HTR-8/SVneo (cell line): ENCODE results near the gene SERAC1.
A peak's percentile ranks its signal among the peaks of the same experiment; 100 is the strongest.

Source experiments
- DNase-seq: peaks from one replicate; pipeline ENCODE4 v3.0.0; 2011; ENCODE audit warnings: low spot score, mixed read lengths; ENCODE audit not compliant: insufficient read length
- FAIRE-seq: peaks from 2 replicates; lab custom pipeline; 2011; peaks lifted over from hg19 to GRCh38; lab: Jason Lieb, UNC

SERAC1 gene

DNA sequence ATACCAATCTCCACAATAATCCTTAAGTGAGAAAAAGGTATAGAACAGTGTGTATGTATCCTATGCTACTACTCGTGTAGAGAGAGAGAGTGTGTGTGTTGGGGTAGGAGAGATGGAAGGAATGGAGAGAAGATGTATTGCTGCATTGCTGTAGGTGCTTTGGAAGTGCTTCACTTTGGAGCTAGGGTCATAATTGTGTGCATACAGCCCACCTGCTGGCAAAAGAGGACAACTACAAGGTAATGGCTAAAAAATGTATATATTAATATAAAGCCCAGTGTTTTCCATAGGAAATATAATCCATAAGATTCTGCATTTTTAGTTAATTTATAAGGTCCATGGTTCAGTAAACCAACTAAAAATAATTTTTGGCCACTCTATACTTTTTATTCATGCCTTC, 36.1 kb downstream of the SERAC1 start:
- FAIRE-seq (peak; percentile 36), DNase-seq (peak; percentile 30)

DNA sequence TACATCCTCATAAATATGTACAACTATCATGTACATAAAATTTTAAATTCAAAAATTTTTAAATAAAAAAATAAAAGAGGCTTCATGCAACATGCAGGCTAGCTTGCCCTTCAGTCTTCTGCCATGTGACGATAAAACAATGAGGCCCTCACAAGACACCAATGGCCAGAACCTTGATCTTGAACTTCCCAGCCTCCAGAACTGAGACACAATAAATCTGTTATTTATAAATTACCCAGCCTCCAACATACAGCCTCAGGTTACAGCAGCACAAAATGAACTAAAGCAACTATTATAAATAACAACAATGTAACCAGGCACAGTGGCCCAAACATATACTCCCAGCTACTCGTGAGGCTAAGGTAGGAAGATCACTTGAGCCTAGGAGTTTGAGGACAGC, 42.8 kb downstream of the SERAC1 start:
- FAIRE-seq (no peak), DNase-seq (no peak)

DNA sequence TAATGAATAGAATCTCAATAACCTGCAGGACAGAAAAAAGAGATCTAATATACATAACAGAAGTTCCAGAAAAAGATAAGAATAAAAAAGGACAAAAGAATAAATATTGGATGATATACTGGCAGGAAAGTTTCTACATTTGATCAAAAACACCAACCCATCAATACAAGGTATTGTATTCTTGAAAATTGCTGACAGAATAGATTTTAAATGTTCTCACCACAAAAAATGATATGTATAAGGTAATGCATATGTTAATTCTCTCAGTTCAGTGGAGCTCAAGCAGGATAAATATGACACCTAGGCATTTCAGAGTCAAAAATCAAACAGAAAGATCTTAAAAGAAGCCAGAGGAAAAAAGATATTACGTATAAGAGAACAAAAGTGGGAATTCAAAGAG, 43.8 kb downstream of the SERAC1 start:
- DNase-seq, result no peak
- FAIRE-seq, result no peak

DNA sequence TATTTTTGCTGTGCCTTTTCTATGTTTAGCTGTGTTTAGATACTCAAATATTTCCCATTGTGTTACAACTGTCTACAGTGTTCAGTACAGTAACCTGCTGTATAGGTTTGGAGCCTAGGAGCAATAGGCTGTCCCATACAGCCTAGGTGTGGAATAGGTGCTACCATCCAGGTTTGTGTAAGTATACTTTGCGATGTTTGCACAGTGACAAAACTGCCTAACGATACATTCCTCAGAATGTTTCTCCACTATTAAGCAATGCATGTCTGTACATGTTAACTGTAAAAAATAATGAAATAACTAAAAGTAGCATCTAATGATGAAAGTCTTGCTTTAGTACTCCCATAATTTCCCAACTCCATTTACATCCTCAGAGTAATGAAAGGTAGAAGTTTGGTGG, 46.0 kb downstream of the SERAC1 start:
- no peak for DNase-seq
- FAIRE-seq, result no peak

DNA sequence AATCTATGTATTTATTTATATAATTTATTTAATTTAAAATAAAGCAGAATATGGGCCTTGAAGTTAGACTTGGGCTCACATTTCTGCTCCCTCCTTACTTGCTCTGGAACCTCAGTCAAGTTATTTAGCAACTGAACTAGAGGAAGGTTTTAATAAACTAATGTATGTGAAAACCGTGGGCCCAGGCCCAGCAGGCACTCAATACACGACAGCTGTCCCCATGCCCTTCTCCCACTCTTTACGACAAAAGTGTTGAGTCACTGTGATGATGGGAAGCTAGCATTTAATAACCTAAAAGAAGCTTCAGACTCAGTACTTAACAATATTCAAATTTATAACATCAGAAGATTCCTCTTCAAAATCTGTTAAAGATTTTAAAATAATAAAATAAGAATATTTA, 46.7 kb downstream of the SERAC1 start:
- FAIRE-seq, result no peak
- no peak for DNase-seq

DNA sequence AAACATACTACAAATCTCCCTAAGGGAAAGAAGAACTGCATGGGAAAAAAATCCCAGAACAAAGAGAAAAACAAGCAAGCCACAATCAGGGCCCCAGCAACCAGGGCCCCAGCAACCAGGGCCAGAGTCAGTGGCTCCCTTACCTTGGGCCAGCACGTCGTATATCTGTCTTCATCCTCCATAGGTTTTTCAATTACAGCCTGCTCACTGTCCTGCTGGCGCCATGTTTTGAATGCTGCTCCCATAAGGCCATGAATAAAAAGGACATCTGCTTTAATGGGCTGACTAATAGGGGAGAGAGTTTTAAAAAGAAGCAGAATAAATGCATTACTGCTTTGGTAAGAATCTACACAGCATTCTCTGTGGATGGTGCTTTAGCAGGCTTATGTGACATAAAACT, 49.2 kb downstream of the SERAC1 start:
- no peak for FAIRE-seq
- no peak for DNase-seq

DNA sequence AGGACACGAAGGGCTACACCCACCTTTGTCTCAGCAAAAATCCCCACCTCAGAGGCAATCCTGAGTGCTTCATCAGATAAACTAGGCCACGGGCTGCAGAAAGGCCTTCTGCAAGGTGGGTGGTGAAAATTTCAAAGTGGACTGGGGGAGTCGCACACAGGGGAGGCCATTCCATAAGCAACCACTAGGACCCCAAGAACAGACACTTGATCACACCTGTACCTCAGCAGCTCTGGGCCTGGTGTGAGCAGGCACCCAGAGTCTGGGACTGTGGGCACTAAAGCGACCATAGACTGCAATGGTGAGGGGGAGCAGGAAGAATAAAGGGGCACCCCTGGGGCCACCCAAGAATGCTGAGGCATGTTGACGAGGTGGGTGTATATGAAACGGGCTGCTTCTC, 52.6 kb downstream of the SERAC1 start:
- DNase-seq (no peak), FAIRE-seq (no peak)

DNA sequence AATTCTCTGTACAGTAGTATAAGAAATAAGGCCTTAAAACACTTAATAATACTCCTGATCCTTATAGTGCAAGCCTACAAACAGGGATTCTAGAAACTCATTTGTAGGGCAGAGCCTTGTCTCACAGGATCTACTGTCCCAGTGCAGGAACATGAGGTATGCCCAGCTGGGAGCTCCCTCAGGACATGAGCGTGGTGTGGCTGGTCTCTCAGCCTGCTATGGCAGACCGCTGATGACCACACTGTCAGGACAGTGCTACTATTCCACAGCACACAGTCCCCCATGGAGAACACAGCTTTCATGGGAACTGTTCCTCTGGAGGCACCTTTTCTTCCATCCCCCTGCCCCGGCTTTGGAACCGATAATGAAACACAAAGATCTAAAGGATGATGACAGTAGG, 53.0 kb downstream of the SERAC1 start:
- FAIRE-seq (no peak), DNase-seq (no peak)

DNA sequence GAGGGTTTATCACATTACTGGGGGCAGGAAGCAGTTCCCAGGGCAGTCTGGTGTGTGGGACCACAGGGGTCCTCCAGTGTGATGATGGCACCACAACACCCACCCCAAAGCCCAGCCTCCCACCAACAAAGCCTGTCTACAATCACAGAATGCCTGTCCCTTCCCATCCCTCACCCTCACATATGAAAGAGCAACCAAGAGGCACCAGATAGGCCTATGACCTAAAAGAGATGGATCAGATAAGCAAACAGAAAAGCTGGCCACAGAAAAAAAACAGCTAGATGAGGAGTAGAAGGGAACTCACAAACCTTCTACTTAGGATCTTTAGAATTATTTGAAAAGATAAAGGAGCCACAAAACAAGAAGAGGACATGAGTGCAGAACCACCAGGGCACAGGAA, 54.3 kb downstream of the SERAC1 start:
- no peak for DNase-seq
- FAIRE-seq, result no peak

DNA sequence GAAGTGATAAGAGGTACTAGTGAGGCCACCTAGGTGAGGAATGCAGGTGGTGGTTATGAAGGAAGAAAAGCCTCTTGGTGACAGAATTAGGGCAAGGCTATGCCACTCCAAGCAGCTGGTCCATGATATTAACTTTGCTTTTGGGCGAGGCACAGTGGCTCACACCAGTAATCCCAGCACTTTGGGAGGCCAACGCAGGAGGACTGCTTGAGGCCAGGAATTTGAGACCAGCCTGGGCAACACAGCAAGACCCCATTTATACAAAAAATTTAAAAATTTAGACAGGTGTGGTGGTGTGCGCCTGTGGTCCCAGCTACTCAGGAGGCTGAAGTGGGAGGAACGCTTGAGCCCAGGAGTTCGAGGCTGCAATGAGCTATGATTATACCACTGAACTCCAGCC, 56.1 kb downstream of the SERAC1 start:
- FAIRE-seq (no peak), DNase-seq (no peak)

DNA sequence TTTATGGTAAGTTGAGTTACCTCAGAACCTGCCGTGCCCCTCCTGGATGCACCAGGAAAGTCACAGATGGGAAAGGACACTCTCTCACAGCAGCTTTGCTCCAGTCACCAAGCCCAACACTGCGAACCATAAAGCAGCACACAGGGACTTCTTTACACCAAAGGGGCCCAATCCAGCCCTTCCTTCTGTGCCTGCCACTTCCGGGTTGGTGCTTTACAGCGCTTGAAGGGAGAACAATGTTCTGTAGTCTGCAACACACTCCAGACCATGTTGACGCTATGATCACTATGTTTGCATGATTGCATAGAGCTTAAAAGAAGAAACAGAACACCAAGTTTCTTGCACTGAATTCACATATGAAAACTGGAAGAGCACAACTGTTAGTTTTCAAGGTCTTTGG, 57.1 kb downstream of the SERAC1 start:
- no peak for DNase-seq

DNA sequence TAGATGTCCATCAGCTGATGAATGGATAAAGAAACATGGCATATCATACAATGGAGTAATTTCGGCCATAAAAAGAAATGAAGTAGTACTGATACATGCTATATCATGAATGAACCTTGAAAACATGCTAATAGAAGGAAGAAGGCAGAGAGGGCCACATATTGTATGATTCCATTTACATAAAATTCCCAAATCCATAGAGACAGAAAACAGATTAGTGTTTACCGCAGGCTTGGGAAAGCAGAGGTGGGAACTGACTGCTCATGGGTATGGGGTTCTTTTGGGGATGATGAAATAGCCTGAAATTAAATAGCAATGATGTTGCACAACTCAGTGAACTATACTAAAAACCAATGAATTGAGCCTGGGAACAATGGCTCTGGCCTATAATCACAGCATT, 58.3 kb downstream of the SERAC1 start:
- DNase-seq, result no peak
- FAIRE-seq, result no peak

More for the DNA sequence above, 57.1 kb downstream of the SERAC1 start:
- FAIRE-seq, result peak; percentile 58

DNA sequence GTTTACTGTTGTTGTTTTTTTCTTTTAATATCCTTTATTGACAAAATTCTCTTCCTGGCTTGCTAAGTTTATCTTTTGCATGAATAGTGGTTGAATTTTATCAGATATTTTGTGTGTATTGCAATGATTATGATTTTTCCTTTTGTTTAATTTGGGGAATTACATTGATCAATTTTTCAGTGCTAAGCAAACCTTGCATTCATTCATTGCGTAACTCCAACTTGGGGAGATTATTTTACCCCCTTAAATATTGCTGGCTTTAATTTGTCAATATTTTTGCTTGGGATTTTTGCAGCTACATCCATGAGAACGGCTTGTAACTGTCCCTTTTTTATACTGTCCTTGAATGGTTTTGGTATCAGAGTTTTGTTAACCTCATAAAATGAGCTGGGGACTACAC, 63.4 kb downstream of the SERAC1 start:
- DNase-seq (no peak), FAIRE-seq (no peak)

DNA sequence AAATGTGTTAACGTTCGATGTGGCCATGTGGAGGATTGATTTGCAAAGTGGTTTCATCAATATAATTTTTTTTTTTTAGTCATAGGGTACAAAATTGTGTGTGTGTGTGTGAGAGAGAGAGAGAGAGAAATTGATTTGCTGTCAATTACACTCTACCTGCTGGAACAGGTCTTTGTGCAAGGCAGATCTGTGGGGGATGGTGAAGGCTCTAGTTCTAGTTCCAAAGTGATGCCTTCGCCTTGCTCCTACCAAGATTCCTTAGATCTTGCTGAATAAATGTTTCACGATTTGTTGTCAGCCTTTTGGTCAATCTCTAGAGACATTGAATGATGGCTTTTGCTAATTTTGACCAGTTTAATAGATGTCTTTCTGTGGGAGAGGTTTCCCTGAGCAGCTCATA, 64.8 kb downstream of the SERAC1 start:
- DNase-seq, result no peak
- FAIRE-seq, result no peak

DNA sequence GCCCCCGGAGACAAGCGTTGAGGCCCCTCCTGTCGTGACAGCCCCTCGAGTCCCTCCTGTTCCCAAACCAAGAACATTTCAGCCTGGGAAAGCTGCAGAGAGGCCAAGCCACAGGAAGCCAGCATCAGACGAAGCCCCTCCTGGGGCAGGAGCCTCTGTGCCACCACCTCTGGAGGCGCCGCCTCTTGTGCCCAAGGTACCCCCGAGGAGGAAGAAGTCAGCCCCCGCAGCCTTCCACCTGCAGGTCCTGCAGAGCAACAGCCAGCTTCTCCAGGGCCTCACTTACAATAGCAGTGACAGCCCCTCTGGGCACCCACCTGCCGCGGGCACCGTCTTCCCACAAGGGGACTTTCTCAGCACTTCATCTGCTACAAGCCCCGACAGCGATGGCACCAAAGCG, 72.4 kb downstream of the SERAC1 start:
- DNase-seq (no peak), FAIRE-seq (no peak)

DNA sequence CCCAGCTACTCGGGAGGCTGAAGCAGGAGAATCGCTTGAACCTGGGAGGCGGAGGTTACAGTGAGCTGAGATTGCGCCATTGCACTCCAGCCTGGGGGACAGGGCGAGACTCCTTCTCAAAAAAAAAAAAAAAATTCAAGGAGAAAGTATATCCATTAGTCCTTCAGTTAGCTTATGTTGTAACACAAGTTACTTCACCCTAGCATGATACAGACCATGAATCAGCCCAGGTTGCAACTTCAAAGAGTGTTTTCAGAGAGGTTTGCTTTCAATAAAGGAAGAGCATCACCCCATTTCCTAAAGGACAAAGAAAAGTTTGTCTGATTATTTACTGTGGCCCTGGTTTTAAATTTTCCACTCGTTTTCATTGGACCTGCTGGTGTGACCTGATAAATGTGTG, 73.0 kb downstream of the SERAC1 start:
- DNase-seq (no peak), FAIRE-seq (no peak)

DNA sequence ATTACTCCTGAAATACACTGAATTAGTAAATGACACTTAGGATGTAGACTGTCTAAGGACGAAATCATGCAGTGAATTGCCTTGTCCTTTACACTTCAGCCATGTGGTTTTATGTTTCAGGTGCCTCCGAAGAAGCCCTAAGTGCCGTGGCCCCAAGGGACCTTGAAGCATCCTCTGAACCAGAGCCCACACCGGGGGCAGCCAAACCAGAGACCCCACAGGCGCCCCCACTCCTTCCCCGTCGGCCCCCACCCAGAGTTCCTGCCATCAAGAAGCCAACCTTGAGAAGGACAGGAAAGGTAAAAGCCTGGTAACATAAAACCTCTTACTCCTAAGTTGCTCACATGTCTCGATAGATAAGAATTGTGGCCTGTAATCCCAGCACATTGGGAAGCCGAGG, 75.3 kb downstream of the SERAC1 start:
- FAIRE-seq (no peak), DNase-seq (no peak)

DNA sequence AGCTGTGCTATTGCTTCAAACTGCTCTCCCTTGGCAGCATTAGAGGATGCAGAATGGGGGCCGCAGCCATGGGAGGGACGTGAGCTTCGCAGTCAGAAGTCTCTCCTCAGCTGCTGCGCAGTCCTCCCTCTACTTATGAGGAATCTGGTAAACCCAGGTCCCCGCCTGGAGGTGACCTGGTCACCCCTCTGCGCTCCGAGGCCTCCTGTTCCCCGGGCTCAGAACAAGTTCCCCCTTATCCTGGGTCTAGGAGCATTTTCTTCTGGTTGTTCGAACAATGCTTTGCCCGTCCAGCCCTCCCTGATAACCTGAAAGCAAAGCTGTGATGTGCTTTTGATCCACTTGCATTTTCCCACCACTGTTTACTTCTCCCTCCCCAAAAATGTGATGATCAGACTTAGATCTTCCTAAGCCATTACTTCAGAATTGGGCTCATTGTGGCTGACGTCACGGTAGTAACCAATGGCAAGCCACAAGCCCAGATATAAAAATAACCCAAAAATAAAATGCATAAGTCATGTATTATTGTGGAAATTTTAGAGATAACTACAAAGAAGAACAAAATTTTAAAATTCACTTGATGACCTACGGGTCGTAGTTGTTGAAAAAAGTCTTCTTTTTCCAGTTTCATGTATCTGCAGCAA, 80.7 kb downstream of the SERAC1 start:
- no peak for FAIRE-seq
- no peak for DNase-seq

DNA sequence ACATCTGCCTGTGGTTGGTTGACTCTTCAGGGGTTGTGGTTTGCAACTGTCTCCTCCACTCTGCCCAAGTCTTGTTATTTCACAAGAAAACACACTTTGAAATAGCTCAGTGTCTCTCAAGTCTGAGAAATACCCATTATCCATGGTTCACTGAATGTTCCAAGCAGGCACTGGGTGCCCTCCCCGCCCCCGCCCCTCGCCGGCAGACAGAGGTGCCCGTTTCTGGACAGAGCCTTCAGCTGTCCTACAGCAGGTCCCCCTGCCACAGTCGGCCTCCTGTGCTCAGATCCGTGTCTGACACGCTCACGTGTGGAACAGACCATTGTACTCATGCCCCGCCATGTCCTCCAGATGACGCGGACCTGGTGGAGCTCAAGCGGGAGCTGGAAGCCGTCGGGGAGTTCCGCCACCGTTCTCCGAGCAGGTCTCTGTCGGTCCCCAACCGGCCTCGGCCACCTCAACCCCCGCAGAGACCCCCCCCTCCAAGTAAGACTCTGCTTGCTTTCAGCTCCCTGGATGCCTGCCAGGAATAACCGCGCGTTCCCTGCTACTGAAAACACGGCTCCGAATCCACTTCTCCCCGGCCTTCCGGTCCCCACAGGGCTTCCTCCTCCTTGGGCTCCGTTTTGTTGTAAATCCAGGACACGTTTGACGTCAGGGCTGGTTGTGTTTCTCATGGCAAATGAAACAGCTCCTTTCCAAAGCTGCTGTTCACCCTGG, 81.4 kb downstream of the SERAC1 start:
- DNase-seq (no peak), FAIRE-seq (no peak)

DNA sequence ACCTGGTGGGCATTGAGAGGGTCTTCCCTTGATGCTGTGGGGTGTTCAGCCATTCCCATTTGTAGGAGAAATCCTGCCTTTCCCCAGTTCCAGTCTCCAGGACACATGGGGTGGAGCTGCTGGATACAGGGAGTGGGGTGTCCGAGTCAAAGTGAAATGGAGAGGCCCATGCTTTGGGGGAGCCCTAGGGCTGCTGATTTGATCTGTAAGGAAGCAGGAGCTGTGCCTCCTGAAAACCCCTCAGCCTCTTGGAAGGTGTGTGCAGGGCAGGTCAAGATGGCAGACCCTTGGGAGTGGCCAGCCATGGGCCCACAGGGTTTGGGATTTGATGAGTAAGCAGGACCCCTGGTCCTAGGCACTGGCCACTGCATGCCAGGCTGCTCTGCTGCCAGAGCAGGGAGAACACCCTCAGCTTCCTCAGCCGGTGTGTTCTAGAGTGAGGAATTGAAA, 82.0 kb downstream of the SERAC1 start:
- FAIRE-seq, result no peak

DNA sequence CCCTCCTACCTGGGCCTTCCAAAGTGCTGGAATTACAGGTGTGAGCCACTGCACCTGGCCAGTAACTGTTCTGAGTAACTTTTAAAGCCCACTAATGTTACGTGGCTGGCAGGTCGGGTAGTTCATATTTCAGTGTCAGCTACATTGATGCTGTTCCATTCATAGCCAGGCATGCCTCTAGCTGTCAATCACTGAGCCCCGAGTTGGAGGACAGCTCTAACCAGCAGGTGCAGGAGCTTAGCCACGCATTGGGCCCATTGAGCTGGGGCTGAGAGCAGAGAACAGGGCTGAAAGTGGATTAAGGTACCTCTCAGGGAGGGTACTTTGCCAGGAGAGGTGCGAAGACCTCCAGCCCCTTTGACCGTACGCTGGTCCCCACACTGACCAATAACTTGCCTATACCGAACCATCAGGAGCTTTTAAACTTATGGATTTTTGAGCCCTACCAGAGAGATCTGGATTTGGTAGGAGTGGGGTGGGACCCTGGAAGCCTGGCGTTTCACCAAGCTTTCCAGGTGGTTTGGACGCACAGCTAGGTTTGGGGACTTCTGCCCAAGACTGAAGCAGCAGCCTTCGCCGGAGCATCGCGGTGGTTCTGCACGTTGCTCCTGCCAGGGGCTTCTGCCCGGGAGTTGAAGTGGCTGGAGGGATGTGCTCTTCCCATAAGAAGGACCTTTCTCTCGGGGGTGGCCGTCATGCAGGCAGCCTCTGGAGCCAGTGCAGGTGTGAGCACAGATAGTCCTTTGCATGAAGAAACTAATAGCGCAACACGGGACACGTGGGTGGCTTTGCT, 82.6 kb downstream of the SERAC1 start:
- DNase-seq, result no peak
- FAIRE-seq, result no peak

More for the DNA sequence above, 82.0 kb downstream of the SERAC1 start:
- DNase-seq, result no peak
